Measurements from ENCODE around the gene NEMP1. TPM values are rescaled to one million over a fixed set of nuclear protein-coding genes. Genes with fewer than 3 reads are reported as not detected.

NEMP1 gene
- total and polyA plus RNA-seq, 2 of the 13 experiments (the other 11 are each of a cell fraction or from before 2014, with no cell fraction given): 11.4 to 12.9 TPM

GRCh38 chr12:57078519-57079404 lies at the start of gene NEMP1 (continued):
- no peak for TF ChIP-seq ZBTB33 (CRISPR knock-in tag; IDR thresholded peaks at IDR 0.05)
- TF ChIP-seq DZIP1 (CRISPR knock-in tag; IDR thresholded peaks at IDR 0.05): no peak; the same call in 1 of the 2 replicates
- no peak for TF ChIP-seq ZNF142 (CRISPR knock-in tag; IDR thresholded peaks at IDR 0.05)
- TF ChIP-seq MED13 (CRISPR knock-in tag; IDR thresholded peaks at IDR 0.05): no peak
- peak; percentile 56; the same call in 1 of the 2 replicates for TF ChIP-seq HES4 (CRISPR knock-in tag; IDR thresholded peaks at IDR 0.05; ENCODE audit: borderline replicate concordance)
- no peak for TF ChIP-seq DR1 (CRISPR knock-in tag; IDR thresholded peaks at IDR 0.05)
- TF ChIP-seq ZNF331 (CRISPR knock-in tag; IDR thresholded peaks at IDR 0.05): no peak
- TF ChIP-seq ZMYM2 (CRISPR knock-in tag; IDR thresholded peaks at IDR 0.05): no peak; the same call in 1 of the 2 replicates
- TF ChIP-seq ZNF383 (CRISPR knock-in tag; IDR thresholded peaks at IDR 0.05; ENCODE audit: borderline replicate concordance): no peak
- no peak for TF ChIP-seq SMAD9 (CRISPR knock-in tag; IDR thresholded peaks at IDR 0.05)
- TF ChIP-seq RBAK (CRISPR knock-in tag; IDR thresholded peaks at IDR 0.05): no peak
- no peak for TF ChIP-seq IKZF1 (IDR thresholded peaks at IDR 0.05)
- peak; percentile 32; the same call in 1 of the 2 replicates for TF ChIP-seq ZC3H13 (CRISPR knock-in tag; IDR thresholded peaks at IDR 0.05)
- TF ChIP-seq ZBTB8A (CRISPR knock-in tag; IDR thresholded peaks at IDR 0.05; ENCODE audit: borderline replicate concordance, low read depth): no peak
- peak; percentile 71 for TF ChIP-seq ZFP36L1 (CRISPR knock-in tag; IDR thresholded peaks at IDR 0.05)
- no peak for TF ChIP-seq ZNF24 (IDR thresholded peaks at IDR 0.05)
- TF ChIP-seq SIX1 (CRISPR knock-in tag; IDR thresholded peaks at IDR 0.05; ENCODE audit: borderline replicate concordance): no peak
- no peak for TF ChIP-seq ZSCAN22 (CRISPR knock-in tag; IDR thresholded peaks at IDR 0.05)
- peak; percentile 17 for TF ChIP-seq TEAD3 (CRISPR knock-in tag; optimal IDR thresholded peaks at IDR 0.05; ENCODE audit: borderline replicate concordance)
- TF ChIP-seq CENPT (CRISPR knock-in tag; IDR thresholded peaks at IDR 0.05; ENCODE audit: low read depth): no peak

Data from HepG2 (cell line).